ENCODE results near the gene AFF2. TPM values are rescaled to one million over a fixed set of nuclear protein-coding genes. Genes with fewer than 3 reads are reported as not detected.

The AFF2 gene
- total RNA-seq, 1 donor from 2014 or later = 0.70 TPM

DNA sequence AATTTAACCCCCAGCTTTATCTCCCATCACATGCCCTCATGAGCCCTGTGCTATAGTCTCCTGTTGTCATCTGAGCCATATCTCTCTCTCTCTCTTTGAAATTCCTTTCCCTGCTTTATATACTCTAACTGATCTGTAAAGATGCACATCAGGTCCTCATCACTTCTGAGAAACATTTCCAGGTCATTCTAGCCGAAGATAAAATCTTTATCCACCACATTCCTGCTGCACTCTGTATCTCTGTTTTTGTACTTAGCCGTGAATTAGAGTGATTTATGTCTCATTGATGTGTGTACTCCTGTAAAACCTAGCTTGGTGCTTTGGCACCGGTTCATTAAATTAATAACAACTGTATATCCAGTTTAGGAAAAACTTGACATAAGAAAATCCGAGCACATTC, 113.2 kb downstream of the AFF2 start:
- Mint-ChIP-seq H3K36me3 (ENCODE audit: low read depth) (no peaks in the 10 kb centered on the region), H3K4me3 (no peak overlapping the region), H3K4me1 (peaks cover 6% of the 10 kb centered on the region), H3K27ac (no peak overlapping the region), H3K9me3 (peaks cover 3% of the 10 kb centered on the region), H3K27me3 (no peaks in the 10 kb centered on the region)
- intact Hi-C loops (cut with micrococcal nuclease) = loop anchor here (5.0 kb wide), 1 partner anchor 331 kb away; no protein-coding TSS in a partner anchor
- DNase-seq = no peak

DNA sequence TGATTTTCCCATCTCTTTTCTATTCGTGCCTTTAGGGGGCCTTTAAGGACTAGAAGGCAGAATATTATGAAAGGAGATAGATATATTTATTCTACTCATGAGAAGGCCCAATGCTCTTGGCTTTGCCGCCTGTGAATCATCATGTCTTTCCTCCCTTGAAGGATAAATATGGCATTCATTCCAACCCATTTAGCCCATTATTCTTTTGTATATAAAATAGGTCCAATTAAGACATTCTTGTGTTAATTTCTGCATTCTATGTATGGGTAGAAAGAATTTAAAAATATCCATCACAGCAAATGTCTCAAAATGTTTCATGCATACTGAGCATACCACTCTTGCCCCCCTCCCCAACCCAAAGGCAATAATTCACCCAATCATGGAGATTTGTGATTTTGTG, 115.1 kb downstream of the AFF2 start:
- H3K36me3 Mint-ChIP-seq (ENCODE audit: low read depth) = no peaks in the 10 kb centered on the region
- no peak overlapping the region for H3K4me3 Mint-ChIP-seq
- no peak overlapping the region for H3K27ac Mint-ChIP-seq
- peaks cover 3% of the 10 kb centered on the region for H3K9me3 Mint-ChIP-seq
- no peaks in the 10 kb centered on the region for H3K27me3 Mint-ChIP-seq
- no peaks in the 10 kb centered on the region for H3K4me1 Mint-ChIP-seq
- intact Hi-C loops (cut with micrococcal nuclease) = no loop called here
- DNase-seq = no peak

DNA sequence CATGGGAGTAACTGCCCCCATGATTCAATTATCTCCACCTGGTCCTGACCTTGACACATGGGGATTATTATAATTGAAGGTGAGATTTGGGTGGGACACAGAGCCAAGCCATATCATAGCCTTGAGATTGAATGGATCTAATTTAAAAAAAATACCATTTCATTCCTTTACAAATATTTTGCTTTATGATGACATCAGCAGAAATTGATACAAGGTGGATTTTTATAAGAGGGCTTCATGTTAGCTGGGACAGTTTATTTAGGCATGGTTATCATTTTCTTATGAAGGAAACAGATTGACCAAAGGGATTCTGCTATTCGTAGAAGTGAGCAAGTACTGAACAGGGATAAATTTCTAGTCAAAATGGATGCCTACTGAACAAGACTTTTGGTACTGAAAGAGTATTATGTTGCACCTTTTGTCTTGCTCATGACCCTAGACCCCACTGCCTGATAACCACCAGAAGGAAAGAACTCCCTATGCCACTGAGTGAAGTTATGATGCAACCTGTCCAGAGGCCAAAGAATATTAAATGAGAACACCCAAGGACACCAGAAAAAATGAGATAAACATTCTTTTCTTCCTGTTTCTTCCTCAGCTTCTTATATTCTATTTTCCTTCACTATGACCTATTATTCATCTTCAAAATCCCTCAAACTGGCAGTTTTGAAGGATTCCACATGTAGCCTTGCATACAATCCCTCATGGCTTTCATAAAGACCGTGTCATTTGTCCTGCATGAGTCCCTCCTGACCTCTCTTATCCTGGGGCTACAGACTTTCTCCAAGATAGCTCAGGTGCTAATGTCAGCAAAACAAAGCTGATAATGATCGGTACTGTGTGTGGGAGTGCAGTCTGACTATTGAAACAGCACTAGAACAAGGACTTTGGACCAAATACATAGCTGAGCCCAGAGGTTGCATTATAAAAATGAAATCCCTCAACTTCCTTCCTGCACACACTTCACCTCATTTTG, 118.3 kb downstream of the AFF2 start:
- Mint-ChIP-seq H3K4me1 (no peaks in the 10 kb centered on the region), H3K9me3 (peaks cover under 1% of the 10 kb centered on the region)

DNA sequence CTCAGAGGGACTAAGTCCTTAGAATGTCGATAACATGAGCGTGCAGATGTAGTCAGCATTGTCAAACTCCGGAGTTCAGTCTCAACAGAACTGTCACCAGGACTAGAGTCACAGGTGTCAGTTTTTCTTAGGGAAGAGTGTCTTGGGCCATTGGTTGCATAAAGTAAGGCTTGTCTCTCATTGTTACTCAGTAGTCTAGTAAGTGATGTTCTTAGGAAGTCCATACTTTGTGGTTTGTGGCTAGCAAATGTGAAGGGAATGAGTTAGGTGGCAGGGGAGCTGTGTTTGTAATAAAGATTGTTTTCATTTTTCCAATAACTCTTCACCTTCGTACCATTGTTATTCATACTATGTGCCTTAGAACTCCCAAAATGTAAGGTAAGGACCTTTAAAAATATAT, 119.6 kb downstream of the AFF2 start:
- no peaks in the 10 kb centered on the region for H3K4me1 Mint-ChIP-seq
- intact Hi-C loops (cut with micrococcal nuclease) = no loop called here

More for the DNA sequence above, 118.3 kb downstream of the AFF2 start:
- H3K4me3 Mint-ChIP-seq = no peak overlapping the region
- no peaks in the 10 kb centered on the region for H3K27me3 Mint-ChIP-seq
- no peaks in the 10 kb centered on the region for H3K36me3 Mint-ChIP-seq (ENCODE audit: low read depth)
- DNase-seq = no peak
- no peak overlapping the region for H3K27ac Mint-ChIP-seq
- intact Hi-C loops (cut with micrococcal nuclease) = no loop called here

DNA sequence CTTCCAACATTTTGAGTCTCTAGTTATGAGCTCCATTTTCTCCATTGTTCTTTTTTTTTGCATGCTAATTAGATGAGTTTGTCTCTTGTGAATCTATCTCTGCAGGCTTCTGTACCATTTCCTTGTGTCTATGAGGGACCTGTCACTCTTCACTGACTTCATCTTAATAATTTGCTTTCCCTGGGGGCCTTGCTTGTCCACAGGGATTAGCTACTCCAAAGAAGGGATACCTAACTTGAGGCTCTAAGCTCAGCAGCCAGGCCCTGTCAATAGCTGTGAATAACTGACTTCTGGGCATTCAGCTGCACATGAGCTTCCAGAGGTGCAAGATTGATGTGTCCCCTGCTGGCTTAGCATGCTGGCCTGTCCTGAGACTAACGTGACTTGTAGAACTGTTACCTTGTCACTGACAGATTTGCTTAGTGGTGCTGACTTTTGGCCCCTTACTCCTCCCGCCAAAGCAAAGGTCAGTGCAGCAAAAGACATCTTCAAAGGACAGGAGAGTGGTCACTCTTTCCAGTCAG, 124.6 kb downstream of the AFF2 start:
- Mint-ChIP-seq H3K9me3 (no peaks in the 10 kb centered on the region), H3K27ac (no peak overlapping the region), H3K4me3 (no peak overlapping the region), H3K4me1 (no peaks in the 10 kb centered on the region), H3K36me3 (ENCODE audit: low read depth) (no peaks in the 10 kb centered on the region), H3K27me3 (no peaks in the 10 kb centered on the region)
- intact Hi-C loops (cut with micrococcal nuclease) = no loop called here
- no peak for DNase-seq

More for the DNA sequence above, 119.6 kb downstream of the AFF2 start:
- H3K4me3 Mint-ChIP-seq = no peak overlapping the region
- no peaks in the 10 kb centered on the region for H3K9me3 Mint-ChIP-seq
- H3K27me3 Mint-ChIP-seq = no peaks in the 10 kb centered on the region
- H3K36me3 Mint-ChIP-seq (ENCODE audit: low read depth) = no peaks in the 10 kb centered on the region
- no peak for DNase-seq
- no peak overlapping the region for H3K27ac Mint-ChIP-seq

DNA sequence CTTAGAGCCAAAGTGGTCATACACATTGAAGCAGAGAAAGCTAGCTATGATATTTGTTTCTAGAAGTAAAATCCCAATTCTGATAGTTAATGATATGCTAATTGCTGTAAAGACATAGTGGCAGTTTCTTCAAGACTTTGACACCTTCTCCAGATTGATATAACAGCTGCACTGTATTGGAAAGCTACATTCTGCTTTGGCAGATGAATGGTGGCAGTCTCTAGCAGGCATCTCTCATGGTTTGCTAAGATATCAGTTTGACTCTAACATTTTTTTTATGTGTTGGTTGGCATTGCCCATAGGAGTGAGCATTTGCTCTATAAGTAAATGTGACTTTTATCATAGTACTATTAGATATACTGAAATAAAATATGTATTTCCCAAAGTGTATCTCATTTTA, 128.2 kb downstream of the AFF2 start:
- Mint-ChIP-seq H3K4me1 (no peaks in the 10 kb centered on the region), H3K36me3 (ENCODE audit: low read depth) (no peaks in the 10 kb centered on the region), H3K27ac (no peak overlapping the region), H3K4me3 (no peak overlapping the region), H3K9me3 (no peaks in the 10 kb centered on the region), H3K27me3 (no peaks in the 10 kb centered on the region)
- DNase-seq = no peak
- intact Hi-C loops (cut with micrococcal nuclease) = no loop called here

DNA sequence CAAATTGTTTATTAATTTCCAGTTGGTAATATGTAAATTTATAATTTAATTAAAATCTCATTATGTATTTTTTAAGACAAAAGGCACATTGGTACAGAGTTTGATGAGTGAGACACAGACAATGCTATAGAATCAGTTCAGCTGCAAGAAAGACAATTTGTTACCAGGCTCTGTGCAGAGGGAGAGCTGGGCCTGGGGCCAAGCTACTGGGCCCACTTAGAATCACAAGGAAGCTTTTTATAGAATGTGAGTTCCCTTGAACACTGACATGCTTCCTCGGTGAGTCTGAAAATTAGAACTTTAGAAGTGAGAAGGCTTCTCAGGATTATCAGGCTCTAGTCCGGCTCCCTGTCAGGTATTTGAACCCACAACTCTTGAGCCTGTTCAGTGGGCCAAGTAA, 129.0 kb downstream of the AFF2 start:
- Mint-ChIP-seq H3K27ac (no peak overlapping the region), H3K9me3 (no peaks in the 10 kb centered on the region), H3K27me3 (no peaks in the 10 kb centered on the region), H3K4me1 (no peaks in the 10 kb centered on the region), H3K36me3 (ENCODE audit: low read depth) (no peaks in the 10 kb centered on the region), H3K4me3 (no peak overlapping the region)
- intact Hi-C loops (cut with micrococcal nuclease) = no loop called here
- no peak for DNase-seq

DNA sequence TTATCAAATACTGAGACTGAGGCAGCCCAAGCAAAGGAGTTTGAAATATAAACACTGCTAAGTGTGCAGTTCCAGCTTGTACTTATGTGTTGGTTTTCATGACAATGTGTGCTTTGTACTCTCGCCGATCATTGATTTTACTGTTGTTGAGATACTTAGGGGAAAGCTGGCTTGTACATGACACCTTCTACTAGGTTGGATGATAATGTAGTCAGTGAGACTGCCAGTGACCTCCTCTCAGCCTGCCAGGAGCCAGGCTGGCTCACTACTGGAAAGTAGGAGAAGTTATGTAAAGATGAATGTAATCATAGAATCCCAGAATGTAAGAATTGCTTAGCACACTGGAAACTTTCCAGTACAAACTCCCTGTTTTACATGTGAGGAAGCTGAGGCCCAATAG, 132.0 kb downstream of the AFF2 start:
- Mint-ChIP-seq H3K4me3 (no peak overlapping the region), H3K27ac (no peak overlapping the region), H3K36me3 (ENCODE audit: low read depth) (no peaks in the 10 kb centered on the region), H3K27me3 (no peaks in the 10 kb centered on the region), H3K4me1 (no peaks in the 10 kb centered on the region), H3K9me3 (no peaks in the 10 kb centered on the region)
- intact Hi-C loops (cut with micrococcal nuclease) = no loop called here
- no peak for DNase-seq

DNA sequence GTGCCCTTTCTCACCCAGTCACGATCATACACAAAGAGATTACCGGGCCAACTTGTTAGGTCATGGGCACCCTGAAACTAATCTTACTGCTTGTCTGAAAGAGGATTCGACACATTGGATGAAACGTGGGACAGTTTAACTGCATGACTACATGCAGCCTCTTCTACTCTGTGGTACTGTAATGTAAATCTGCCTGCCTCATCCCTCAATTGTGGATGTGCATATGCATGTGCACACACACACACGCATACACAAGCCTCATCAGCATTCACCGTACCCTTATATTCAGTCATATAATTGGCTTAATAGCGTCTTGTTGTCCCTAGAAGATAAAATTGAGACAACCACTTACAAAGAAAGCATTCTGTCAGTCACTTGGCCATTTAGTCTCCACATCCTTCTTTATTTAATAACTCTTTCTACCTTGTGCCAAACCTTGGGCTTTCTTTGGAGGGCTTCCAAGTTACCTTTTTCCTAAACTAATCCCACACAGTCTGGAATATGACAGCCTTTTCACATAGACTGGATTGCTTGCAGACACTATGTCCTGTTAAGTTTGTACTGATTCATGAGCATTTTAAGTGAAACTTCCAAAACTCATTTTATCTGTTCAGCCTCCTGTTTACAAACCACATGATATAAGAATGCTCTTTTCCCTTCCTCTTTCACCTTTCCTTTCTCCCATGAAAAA, 132.9 kb downstream of the AFF2 start:
- Mint-ChIP-seq H3K9me3 (no peaks in the 10 kb centered on the region), H3K27ac (no peak overlapping the region), H3K36me3 (ENCODE audit: low read depth) (no peaks in the 10 kb centered on the region), H3K4me1 (no peaks in the 10 kb centered on the region), H3K27me3 (no peaks in the 10 kb centered on the region), H3K4me3 (no peak overlapping the region)
- intact Hi-C loops (cut with micrococcal nuclease) = no loop called here
- DNase-seq = no peak

DNA sequence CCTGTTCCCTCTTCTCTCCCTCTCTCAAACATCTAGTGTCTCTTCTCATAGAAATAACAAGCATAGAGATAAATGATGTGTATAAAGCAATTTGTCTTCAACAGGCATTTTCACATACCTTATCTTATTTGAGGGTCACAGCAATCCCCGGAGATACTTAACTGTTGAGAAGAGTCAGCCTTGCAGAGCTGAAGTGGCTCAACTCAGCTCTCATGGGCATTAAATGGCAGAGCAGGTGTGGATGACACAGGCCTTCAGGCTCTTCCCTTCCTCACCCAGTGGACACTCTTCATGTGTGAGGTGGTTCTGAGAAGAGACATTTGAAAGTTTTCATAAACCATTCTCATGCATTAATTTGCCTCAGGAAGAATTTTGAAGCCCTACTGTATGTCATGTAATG, 134.2 kb downstream of the AFF2 start:
- H3K4me1 Mint-ChIP-seq = no peaks in the 10 kb centered on the region
- intact Hi-C loops (cut with micrococcal nuclease) = no loop called here
- no peak overlapping the region for H3K4me3 Mint-ChIP-seq
- no peaks in the 10 kb centered on the region for H3K9me3 Mint-ChIP-seq
- H3K27me3 Mint-ChIP-seq = no peaks in the 10 kb centered on the region
- H3K27ac Mint-ChIP-seq = no peak overlapping the region
- no peaks in the 10 kb centered on the region for H3K36me3 Mint-ChIP-seq (ENCODE audit: low read depth)
- no peak for DNase-seq

DNA sequence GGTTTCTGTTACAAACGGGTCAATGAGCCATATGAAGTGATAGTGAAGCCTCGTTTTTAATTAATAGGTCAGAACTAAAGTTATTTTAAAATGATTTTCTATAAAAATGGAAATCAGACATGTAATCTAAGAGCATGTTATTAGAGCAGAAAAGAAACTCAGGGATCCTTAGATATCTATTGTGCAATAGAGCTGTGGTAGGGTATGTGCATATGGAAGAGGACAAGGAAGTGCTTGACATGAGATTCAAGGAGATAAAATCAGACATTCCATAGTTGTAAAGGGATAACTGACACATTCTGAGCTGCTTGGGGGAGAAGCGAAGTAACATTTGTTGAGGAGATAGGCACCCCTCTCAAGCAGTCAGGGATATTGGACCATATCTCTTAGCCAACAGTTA, 143.0 kb downstream of the AFF2 start:
- H3K4me3 Mint-ChIP-seq = no peak overlapping the region
- DNase-seq = no peak
- no peak overlapping the region for H3K27ac Mint-ChIP-seq
- no peaks in the 10 kb centered on the region for H3K9me3 Mint-ChIP-seq
- no peaks in the 10 kb centered on the region for H3K36me3 Mint-ChIP-seq (ENCODE audit: low read depth)
- H3K4me1 Mint-ChIP-seq = no peaks in the 10 kb centered on the region
- H3K27me3 Mint-ChIP-seq = no peaks in the 10 kb centered on the region
- intact Hi-C loops (cut with micrococcal nuclease) = no loop called here

DNA sequence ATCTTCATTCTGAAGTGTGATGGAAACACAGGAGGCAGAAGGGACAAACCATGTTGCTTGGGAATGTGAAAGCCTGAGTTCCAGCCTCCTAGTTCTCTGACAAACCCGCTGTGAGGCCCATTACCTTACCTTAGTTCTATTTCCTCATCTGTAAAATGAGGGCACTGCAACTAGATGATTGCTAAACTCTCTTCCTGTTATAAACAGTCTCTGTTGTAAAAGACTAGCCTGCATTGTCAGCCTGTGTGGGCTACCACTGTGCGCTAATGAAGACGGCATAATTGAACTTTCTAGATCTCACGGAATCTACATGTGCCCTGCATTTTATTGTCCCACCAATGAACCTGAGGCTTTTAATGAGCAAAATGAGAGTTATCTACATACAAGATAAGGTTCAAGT, 147.2 kb downstream of the AFF2 start:
- Mint-ChIP-seq H3K27me3 (no peaks in the 10 kb centered on the region), H3K9me3 (no peaks in the 10 kb centered on the region), H3K27ac (no peak overlapping the region), H3K4me1 (no peaks in the 10 kb centered on the region), H3K36me3 (ENCODE audit: low read depth) (no peaks in the 10 kb centered on the region), H3K4me3 (no peak overlapping the region)
- DNase-seq = no peak
- intact Hi-C loops (cut with micrococcal nuclease) = no loop called here

DNA sequence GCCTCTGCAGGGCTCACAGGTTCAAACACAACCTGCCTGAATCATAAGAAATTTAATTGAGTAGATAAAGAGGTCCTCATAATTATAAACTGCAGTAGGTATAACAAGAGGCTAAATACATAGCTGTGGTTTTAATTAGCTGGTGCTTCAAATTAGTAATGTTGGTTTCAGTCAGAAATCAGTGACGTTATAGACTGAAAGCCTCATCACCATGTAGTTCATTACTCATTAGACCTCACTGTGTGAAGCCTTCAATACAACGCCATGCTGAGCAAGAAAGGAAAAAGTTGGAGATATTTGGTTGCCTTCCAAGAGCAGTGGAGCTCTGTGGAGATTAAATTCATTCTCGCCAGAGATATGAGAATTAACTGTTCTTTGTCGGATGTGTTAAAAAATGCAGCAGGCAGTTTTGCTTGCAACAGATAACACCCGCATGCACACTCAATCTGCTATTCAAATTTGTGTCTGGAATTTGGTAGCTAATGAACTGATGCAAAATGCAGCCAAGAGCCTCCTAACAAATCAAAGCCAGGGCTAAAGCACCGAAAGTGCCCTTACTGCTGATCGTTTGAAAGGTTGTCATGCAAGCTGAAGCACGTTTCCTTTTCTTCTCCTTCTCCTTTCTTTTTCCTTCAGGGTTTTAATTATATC, 148.9 kb downstream of the AFF2 start:
- Mint-ChIP-seq H3K27me3 (no peaks in the 10 kb centered on the region), H3K27ac (no peak overlapping the region), H3K4me3 (no peak overlapping the region), H3K4me1 (no peaks in the 10 kb centered on the region), H3K9me3 (peaks cover 3% of the 10 kb centered on the region), H3K36me3 (ENCODE audit: low read depth) (no peaks in the 10 kb centered on the region)
- DNase-seq = no peak
- intact Hi-C loops (cut with micrococcal nuclease) = no loop called here

Data from activated CD4-positive, alpha-beta T cell treated with anti-CD3 and anti-CD28 coated beads, Interleukin-2, amount 10 ng/mL, durations not matched to agents 24 days and 14 days (primary cell).